ENCODE measurements around the gene SV2B.

- TF ChIP-seq CTCF (IDR thresholded peaks at IDR 0.05) (no peak), POLR2A (IDR thresholded peaks at IDR 0.05) (no peak)
Measured at GRCh38 chr15:91342097-91342496, 242.0 kb downstream of the SV2B start.

Data from testis (tissue), 2 donors.